ENCODE measurements around the gene ABCA9.
"Not testable (repeated sequence)": the region's sequence is repeated elsewhere in the genome, so short reads cannot be mapped to it uniquely, and the experiment has no call there.

ABCA9 gene

GRCh38 chr17:68953340-68953997 lies 107.3 kb downstream of the ABCA9 start:
- peak; percentile 31 for DNase-seq (ENCODE audit: low read depth)
- TF ChIP-seq CTCF (conservative IDR thresholded peaks at IDR 0.05; ENCODE audit: low read depth, low read length), result no peak
- peak overlapping the region; percentile 48 for H3K4me3 ChIP-seq (ENCODE audit: low read depth, low read length)

- TF ChIP-seq CTCF (conservative IDR thresholded peaks at IDR 0.05; ENCODE audit: low read depth, low read length), result no peak
- DNase-seq (ENCODE audit: low read depth), result no peak
- no peak overlapping the region for H3K4me3 ChIP-seq (ENCODE audit: low read depth, low read length)
Observed at GRCh38 chr17:68950725-68951124, 110.0 kb downstream of the ABCA9 start.

DNA sequence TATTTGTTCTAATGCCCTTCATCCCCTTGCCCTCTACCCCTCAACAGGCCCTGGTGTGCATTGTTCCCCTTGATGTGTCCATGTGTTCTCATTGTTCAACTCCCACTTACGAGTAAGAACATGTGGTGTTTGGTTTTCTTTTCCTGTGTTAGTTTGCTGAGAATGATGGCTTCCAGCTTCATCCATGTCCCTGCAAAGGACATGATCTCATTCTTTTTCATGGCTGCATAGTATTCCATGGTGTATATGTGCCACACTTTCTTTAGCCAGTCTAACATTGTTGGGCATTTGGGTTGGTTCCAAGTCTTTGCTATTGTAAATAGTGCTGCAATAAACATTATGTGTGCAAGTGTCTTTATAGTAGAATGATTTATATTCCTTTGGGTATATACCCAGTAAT lies 112.9 kb downstream of the ABCA9 start:
- not testable (repeated sequence) for H3K4me3 ChIP-seq (ENCODE audit: low read depth, low read length); DNase-seq (ENCODE audit: low read depth)

DNA sequence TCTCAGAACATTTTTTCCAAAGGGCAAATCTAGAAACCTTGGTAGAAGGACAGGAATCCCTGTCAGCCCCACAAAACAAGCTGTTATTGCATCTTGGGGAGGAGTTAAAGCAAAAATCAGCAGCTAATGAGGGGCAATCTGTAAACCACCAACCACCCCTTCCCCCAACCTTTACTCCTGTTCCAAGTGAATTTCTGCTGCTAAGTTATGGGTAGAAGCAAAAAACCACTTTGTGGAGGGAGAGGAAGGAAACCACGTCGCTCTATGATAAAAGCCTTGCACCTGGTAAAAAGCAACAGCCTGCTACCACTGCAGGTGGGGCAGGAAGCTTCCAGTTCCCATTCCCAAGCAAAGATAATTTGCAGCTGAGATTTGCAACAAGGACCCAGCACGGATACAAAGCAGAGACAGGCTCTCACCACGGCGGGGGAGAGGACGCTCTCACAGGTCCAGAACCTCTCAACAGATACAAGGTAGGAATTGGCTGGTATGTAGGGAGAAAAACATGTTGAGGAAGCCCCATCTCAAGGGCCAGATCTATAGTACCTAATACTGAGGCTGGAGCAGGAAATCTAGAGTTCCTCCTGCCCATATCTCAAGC lies 116.2 kb downstream of the ABCA9 start:
- no peak for TF ChIP-seq CTCF (conservative IDR thresholded peaks at IDR 0.05; ENCODE audit: low read depth, low read length)
- DNase-seq (ENCODE audit: low read depth), result no peak
- no peak overlapping the region for H3K4me3 ChIP-seq (ENCODE audit: low read depth, low read length)

GRCh38 chr17:68943812-68944182 lies 116.9 kb downstream of the ABCA9 start:
- not testable (repeated sequence) for H3K4me3 ChIP-seq (ENCODE audit: low read depth, low read length)

GRCh38 chr17:68943123-68943811 lies 117.5 kb downstream of the ABCA9 start:
- TF ChIP-seq CTCF (conservative IDR thresholded peaks at IDR 0.05; ENCODE audit: low read depth, low read length), result no peak
- no peak overlapping the region for H3K4me3 ChIP-seq (ENCODE audit: low read depth, low read length)
- no peak for DNase-seq (ENCODE audit: low read depth)

More at GRCh38 chr17:68943812-68944182, 116.9 kb downstream of the ABCA9 start:
- DNase-seq (ENCODE audit: low read depth), result not testable (repeated sequence)

GRCh38 chr17:68942389-68942788 lies 118.3 kb downstream of the ABCA9 start:
- H3K4me3 ChIP-seq (ENCODE audit: low read depth, low read length), result no peak overlapping the region
- TF ChIP-seq CTCF (conservative IDR thresholded peaks at IDR 0.05; ENCODE audit: low read depth, low read length), result no peak
- no peak for DNase-seq (ENCODE audit: low read depth)

DNA sequence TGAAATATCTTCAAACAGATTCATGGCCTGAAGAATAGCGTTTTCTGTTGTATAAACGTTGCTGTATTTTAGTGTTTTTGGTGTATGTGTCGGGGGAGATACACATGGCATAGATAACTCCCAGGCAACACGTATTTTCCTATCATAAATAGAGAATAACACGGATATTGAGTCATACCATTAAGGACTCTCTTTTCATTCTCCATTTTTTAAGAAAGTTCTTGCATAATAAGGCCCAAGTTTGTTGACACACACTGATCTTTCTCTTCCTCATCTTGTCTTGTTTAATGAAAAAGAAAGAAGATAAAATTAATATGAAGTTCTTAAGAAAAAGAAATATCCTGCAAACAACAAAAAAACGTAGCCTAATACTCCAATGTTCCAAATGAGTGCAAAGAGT lies 119.0 kb downstream of the ABCA9 start:
- no peak for TF ChIP-seq CTCF (conservative IDR thresholded peaks at IDR 0.05; ENCODE audit: low read depth, low read length)
- no peak overlapping the region for H3K4me3 ChIP-seq (ENCODE audit: low read depth, low read length)
- DNase-seq (ENCODE audit: low read depth), result no peak
